B cell (primary cell): ENCODE results near the gene PRKN.

ENCODE experiments used
- EZH2 ChIP-seq: IDR thresholded peaks from 2 replicates; pipeline ENCODE4 v1.6.1; 2012; ENCODE audit warnings: borderline replicate concordance, low read depth, mild to moderate bottlenecking, moderate library complexity, low read length; ENCODE audit not compliant: insufficient read depth, poor library complexity, severe bottlenecking
- TF ChIP-seq, protein P1 (sequence below): fragments of 200-600 bp; IDR thresholded peaks from one replicate; pipeline ENCODE4 v1.8.0; 2022; ENCODE audit warnings: antibody characterized with exemption, mild to moderate bottlenecking

DNA sequence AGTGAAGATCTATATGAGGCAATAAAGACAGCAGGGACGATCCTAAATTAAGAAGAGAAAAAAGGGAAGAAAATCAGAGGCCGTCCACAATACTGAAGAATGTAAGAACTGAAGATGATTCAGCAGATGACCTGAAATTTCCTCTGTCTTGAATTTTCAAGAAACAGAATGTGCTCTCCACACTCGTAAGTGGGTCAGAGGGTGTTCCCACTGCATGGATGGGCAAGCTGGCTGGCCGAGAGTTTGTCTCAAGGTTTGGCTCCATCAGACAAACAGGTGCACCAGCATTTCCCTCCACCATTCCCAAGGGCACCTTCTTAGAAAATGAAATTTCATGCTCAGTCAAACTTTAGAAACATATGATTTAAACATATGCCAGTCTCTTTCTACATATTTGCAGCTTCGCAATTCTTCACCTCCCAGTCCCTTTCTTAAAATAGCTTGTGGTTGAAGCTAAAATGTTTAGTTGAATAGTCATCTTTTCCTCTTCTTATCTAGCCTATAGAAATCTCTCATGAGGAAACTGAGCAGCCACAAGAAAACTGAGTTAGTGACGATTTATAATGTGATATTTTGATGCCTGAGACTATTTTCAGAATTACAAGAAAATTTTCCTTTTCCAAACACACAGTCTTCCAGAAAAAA is 576.4 kb downstream of the PRKN start:
- TF ChIP-seq EZH2, result no peak
- TF ChIP-seq, protein P1, sequence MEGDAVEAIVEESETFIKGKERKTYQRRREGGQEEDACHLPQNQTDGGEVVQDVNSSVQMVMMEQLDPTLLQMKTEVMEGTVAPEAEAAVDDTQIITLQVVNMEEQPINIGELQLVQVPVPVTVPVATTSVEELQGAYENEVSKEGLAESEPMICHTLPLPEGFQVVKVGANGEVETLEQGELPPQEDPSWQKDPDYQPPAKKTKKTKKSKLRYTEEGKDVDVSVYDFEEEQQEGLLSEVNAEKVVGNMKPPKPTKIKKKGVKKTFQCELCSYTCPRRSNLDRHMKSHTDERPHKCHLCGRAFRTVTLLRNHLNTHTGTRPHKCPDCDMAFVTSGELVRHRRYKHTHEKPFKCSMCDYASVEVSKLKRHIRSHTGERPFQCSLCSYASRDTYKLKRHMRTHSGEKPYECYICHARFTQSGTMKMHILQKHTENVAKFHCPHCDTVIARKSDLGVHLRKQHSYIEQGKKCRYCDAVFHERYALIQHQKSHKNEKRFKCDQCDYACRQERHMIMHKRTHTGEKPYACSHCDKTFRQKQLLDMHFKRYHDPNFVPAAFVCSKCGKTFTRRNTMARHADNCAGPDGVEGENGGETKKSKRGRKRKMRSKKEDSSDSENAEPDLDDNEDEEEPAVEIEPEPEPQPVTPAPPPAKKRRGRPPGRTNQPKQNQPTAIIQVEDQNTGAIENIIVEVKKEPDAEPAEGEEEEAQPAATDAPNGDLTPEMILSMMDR, result no peak
